Thyroid gland (tissue), 4 donors: ENCODE measurements around the gene AZIN2.

Source experiments
- POLR2A ChIP-seq, 2 donors: fragments of 450-650 bp; IDR thresholded peaks; one replicate each; pipeline ENCODE4 v1.6.1; 2017; ENCODE audit warnings: antibody characterized with exemption in 2 of 2, mild to moderate bottlenecking in 2 of 2, moderate library complexity in 1 of 2
- TF ChIP-seq, protein P1 (sequence below), 6 experiments: fragments of 200-600 bp in 3 of 6; fragments of 450-650 bp in 3 of 6; sonication (generic) in 3 of 6; IDR thresholded peaks; one replicate each; pipeline ENCODE4 v1.5.1; 2016 to 2019; ENCODE audit warnings: antibody characterized with exemption in 6 of 6, mild to moderate bottlenecking in 2 of 6, inconsistent platforms in 1 of 6, moderate library complexity in 1 of 6

DNA sequence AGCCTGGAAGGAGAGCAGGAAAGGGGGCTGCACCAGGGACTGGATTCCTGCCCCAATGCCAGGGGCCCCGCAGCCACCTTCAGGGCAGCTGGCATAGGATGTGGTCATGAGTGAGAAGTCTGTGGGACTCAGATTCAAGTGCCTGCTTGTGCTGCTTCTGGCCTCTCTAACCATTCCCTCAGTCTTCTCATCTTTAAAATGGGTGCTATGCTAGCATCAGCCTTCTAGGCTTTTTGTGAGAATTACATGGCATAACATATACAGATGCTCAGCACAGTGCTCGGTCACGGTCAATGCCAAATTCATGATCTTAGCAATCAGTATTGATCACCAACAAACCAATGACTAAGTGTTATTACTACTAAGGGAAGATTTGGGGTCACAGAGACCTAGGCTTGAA, 77.4 kb downstream of the AZIN2 start:
- TF ChIP-seq, protein P1, sequence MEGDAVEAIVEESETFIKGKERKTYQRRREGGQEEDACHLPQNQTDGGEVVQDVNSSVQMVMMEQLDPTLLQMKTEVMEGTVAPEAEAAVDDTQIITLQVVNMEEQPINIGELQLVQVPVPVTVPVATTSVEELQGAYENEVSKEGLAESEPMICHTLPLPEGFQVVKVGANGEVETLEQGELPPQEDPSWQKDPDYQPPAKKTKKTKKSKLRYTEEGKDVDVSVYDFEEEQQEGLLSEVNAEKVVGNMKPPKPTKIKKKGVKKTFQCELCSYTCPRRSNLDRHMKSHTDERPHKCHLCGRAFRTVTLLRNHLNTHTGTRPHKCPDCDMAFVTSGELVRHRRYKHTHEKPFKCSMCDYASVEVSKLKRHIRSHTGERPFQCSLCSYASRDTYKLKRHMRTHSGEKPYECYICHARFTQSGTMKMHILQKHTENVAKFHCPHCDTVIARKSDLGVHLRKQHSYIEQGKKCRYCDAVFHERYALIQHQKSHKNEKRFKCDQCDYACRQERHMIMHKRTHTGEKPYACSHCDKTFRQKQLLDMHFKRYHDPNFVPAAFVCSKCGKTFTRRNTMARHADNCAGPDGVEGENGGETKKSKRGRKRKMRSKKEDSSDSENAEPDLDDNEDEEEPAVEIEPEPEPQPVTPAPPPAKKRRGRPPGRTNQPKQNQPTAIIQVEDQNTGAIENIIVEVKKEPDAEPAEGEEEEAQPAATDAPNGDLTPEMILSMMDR (IDR thresholded peaks at IDR 0.05) = no peak
- no peak for TF ChIP-seq POLR2A (IDR thresholded peaks at IDR 0.05)
